Lung (tissue), 12 donors: ENCODE data around the gene ZNHIT3. TPM values are rescaled to one million over a fixed set of nuclear protein-coding genes. Genes with fewer than 3 reads are reported as not detected.

Source experiments
- ATAC-seq: fragments of 200-7000 bp; cut with Tn5 transposase; one replicate; pipeline ENCODE4 v1.9.1; 2020; ENCODE audit warnings: moderate number of reproducible peaks; ENCODE audit not compliant: insufficient read depth, low FRiP score
- DNase-seq, 3 donors: peaks; one replicate each; pipeline ENCODE4 v3.0.0-alpha.2; 2013 to 2017
- H3K27ac ChIP-seq, 2 donors: one replicate each; pipeline ENCODE4 v1.5.1; 2013; ENCODE audit warnings: mild to moderate bottlenecking in 2 of 2, moderate library complexity in 2 of 2, control low read depth in 1 of 2, inconsistent platforms in 1 of 2, low read depth in 1 of 2, low read length in 1 of 2
- H3K27me3 ChIP-seq, 3 donors: one replicate each; pipeline ENCODE4 v1.5.1; 2013; ENCODE audit warnings: low read length in 2 of 3; ENCODE audit not compliant: control insufficient read depth in 3 of 3, insufficient read depth in 3 of 3
- H3K36me3 ChIP-seq, 4 donors: one replicate each; pipeline ENCODE4 v1.5.1; 2013; ENCODE audit warnings: low read length in 4 of 4, mild to moderate bottlenecking in 1 of 4, moderate library complexity in 1 of 4; ENCODE audit not compliant: control insufficient read depth in 4 of 4, insufficient read depth in 4 of 4
- H3K4me1 ChIP-seq, 5 donors: one replicate each; pipeline ENCODE4 v1.5.1; 2013; ENCODE audit warnings: low read length in 5 of 5, mild to moderate bottlenecking in 2 of 5, moderate library complexity in 1 of 5; ENCODE audit not compliant: control insufficient read depth in 5 of 5, insufficient read depth in 5 of 5
- H3K4me3 ChIP-seq: one replicate; pipeline ENCODE4 v1.5.1; 2013; ENCODE audit warnings: mild to moderate bottlenecking, control low read depth, moderate library complexity
- H3K9ac ChIP-seq, 2 donors: one replicate each; pipeline ENCODE4 v1.5.1; 2013; ENCODE audit warnings: low read length in 2 of 2, control low read depth in 1 of 2; ENCODE audit not compliant: insufficient read depth in 1 of 2
- H3K9me3 ChIP-seq, 4 donors: one replicate each; pipeline ENCODE4 v1.5.1; 2013; ENCODE audit warnings: low read length in 3 of 4, mild to moderate bottlenecking in 1 of 4, moderate library complexity in 1 of 4; ENCODE audit not compliant: control insufficient read depth in 4 of 4, insufficient read depth in 3 of 4
- whole genome bisulfite sequencing, 2 donors: extraction: QIAGEN DNeasy Blood & Tissue Kit; methylation state at CpG; one replicate each; pipeline ENCODE4 v1.1.7; 2013; 5-methylcytosine and 5-hydroxymethylcytosine counted together
- polyA plus RNA-seq, 2 donors: library from polyadenylated mRNA; stranded (reverse); fragments of 200-250 nt; gene quantifications; one replicate each; pipeline ENCODE4 v1.2.1, GENCODE V29; 2013
- total RNA-seq, 2 donors: library from RNA; depleted of rRNA in 1 of 2; stranded (reverse); fragments of >200 nt in 1 of 2; gene quantifications; one replicate each; pipeline ENCODE4 v1.2.1, GENCODE V29; 2014 to 2021
- TF ChIP-seq, protein P1 (sequence below): IDR thresholded peaks from 2 replicates; pipeline ENCODE4 v1.5.1; 2012; ENCODE audit warnings: mild to moderate bottlenecking; ENCODE audit errors: control extremely low read depth, extremely low read depth
- donor health status: control.
- donor health status: control.
- donor health status: Bipolar disorder and iron deficiency.
- donor health status: healthy.
- donor health status: DM: yes; HTN: yes; CAD: no.

The ZNHIT3 gene
- total and polyA plus RNA-seq, 4 donors: 23.0 to 35.2 (median 33.6) TPM

DNA sequence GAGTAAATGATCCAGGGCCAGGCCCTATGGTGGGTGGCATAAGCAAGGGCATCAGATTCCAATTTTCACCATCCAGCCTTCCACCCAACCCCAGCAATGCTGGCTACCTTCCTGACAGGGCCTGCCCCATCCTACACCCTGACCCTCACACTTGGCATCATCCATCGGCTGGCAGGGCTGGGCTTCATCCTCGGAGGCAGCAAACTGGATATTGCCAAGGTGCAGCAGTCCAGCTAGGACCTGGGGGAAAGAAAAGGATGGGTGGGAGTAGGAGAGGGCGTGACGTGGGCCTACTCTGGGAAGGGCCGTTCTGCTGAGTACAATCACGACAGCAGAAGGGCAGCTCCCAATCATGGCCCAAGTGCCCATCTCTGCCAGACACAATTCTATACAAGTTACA lies 24.7 kb downstream of the ZNHIT3 start:
- no peak overlapping the region for H3K9ac ChIP-seq
- no peak overlapping the region for H3K4me3 ChIP-seq
- 96 to 100% methylated on average over 6 of the region's 6 CpGs for WGBS, 2 donors
- peaks cover 3 to 48% (median 8%) of the 10 kb centered on the region in 4 donors for H3K36me3 ChIP-seq
- no peaks in the 10 kb centered on the region for H3K27me3 ChIP-seq
- DNase-seq (no peak), ATAC-seq (no peak)
- H3K4me1 ChIP-seq: no peaks in the 10 kb centered on the region
- TF ChIP-seq, protein P1, sequence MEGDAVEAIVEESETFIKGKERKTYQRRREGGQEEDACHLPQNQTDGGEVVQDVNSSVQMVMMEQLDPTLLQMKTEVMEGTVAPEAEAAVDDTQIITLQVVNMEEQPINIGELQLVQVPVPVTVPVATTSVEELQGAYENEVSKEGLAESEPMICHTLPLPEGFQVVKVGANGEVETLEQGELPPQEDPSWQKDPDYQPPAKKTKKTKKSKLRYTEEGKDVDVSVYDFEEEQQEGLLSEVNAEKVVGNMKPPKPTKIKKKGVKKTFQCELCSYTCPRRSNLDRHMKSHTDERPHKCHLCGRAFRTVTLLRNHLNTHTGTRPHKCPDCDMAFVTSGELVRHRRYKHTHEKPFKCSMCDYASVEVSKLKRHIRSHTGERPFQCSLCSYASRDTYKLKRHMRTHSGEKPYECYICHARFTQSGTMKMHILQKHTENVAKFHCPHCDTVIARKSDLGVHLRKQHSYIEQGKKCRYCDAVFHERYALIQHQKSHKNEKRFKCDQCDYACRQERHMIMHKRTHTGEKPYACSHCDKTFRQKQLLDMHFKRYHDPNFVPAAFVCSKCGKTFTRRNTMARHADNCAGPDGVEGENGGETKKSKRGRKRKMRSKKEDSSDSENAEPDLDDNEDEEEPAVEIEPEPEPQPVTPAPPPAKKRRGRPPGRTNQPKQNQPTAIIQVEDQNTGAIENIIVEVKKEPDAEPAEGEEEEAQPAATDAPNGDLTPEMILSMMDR: no peak
- no peaks in the 10 kb centered on the region for H3K9me3 ChIP-seq
- no peak overlapping the region for H3K27ac ChIP-seq

DNA sequence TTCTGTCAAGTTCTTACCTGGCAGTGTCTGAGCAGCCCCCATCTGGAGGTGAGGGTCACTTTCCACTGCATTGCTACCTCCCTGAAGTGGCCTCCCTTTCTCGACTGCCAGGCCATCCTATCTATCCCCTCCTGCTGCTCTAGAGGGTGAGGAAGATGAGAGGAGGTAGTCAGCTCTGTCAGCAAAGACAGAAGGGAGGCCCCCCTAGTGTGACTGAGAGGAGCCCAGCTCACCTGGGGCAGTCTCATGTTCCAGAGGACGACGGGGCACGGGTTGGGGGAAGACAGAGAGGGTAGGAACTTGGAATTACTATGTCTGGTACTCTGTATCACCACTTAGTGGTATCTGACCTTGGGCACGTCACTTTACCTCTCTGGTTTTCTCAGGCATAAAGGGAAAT lies 26.2 kb downstream of the ZNHIT3 start:
- ATAC-seq (no peak), DNase-seq (no peak)
- H3K36me3 ChIP-seq: peaks cover 3 to 39% (median 6%) of the 10 kb centered on the region in 4 donors
- H3K4me1 ChIP-seq: no peaks in the 10 kb centered on the region
- no peak overlapping the region for H3K27ac ChIP-seq
- no peak overlapping the region for H3K4me3 ChIP-seq
- 95% methylated on average over 5 of the region's 5 CpGs for WGBS, 2 donors
- no peaks in the 10 kb centered on the region for H3K27me3 ChIP-seq
- TF ChIP-seq, protein P1: no peak
- H3K9ac ChIP-seq: no peak overlapping the region
- no peaks in the 10 kb centered on the region for H3K9me3 ChIP-seq

DNA sequence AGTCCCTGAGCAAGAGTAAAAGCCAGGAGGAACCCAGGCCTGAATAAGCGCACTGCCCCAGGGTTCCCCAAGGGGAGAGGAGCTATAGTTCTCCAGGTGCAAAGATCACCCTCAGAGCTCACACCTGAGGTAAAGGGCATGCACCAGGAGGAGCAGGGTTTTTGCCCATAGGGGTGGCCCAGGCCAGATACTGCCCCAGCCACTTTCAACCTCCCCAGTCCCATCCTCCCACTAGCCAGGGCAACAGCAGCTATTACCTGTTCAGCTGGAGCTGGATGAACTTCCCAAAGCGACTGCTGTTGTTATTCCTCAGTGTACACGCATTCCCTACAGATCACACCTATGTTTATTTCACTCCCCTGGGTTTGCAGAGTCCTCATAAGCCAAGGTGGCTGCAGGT lies 28.4 kb downstream of the ZNHIT3 start:
- no peak for ATAC-seq
- peaks cover 3 to 35% (median 5%) of the 10 kb centered on the region in 4 donors for H3K36me3 ChIP-seq
- WGBS, 2 donors: 93 to 96% methylated on average over 3 of the region's 3 CpGs
- H3K27ac ChIP-seq: no peak overlapping the region
- no peak overlapping the region for H3K4me3 ChIP-seq
- no peaks in the 10 kb centered on the region for H3K27me3 ChIP-seq
- no peaks in the 10 kb centered on the region for H3K4me1 ChIP-seq
- TF ChIP-seq, protein P1: no peak
- H3K9me3 ChIP-seq: no peaks in the 10 kb centered on the region
- DNase-seq: no peak
- no peak overlapping the region for H3K9ac ChIP-seq

DNA sequence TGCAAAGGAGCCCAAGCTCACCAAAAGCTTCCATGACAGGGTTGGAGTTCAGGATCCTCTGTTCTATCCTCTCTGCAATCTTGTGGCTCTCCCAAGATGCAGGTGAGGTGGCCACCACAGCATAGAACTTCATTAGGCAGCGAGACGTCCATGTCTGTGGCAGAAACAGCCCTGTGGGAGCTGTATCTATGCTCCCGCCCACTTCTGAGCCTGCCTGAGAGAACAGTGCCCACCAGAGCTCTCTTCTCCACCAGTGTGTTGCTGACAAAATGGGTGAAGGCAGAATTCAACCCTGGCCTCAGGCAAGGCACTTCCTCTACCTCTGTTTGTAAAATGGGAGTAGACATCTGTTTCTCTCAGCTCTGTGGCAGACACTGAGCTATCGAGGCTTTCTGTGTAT lies 29.4 kb downstream of the ZNHIT3 start:
- no peaks in the 10 kb centered on the region for H3K9me3 ChIP-seq
- H3K27ac ChIP-seq: no peak overlapping the region
- no peaks in the 10 kb centered on the region for H3K4me1 ChIP-seq
- H3K4me3 ChIP-seq: no peak overlapping the region
- WGBS, 2 donors: 89 to 91% methylated on average over 4 of the region's 4 CpGs
- no peaks in the 10 kb centered on the region for H3K27me3 ChIP-seq
- ATAC-seq (no peak), DNase-seq (no peak)
- H3K9ac ChIP-seq: no peak overlapping the region
- peaks cover 3 to 27% (median 6%) of the 10 kb centered on the region in 4 donors for H3K36me3 ChIP-seq
- TF ChIP-seq, protein P1: no peak
